ENCODE results near the gene CEP20. TPM values are rescaled to one million over a fixed set of nuclear protein-coding genes. Genes with fewer than 3 reads are reported as not detected.

CEP20 gene, protein sequence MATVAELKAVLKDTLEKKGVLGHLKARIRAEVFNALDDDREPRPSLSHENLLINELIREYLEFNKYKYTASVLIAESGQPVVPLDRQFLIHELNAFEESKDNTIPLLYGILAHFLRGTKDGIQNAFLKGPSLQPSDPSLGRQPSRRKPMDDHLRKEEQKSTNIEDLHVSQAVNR
- total RNA-seq, result 37.0 and 84.1 TPM in 2 replicates

GRCh38 chr16:15888072-15888976 is at the start of gene CEP20:
Gene CEP20 (minus strand): TSS chr16:15888603. CDS start chr16:15888585, 18 bp downstream.

GRCh38 chr16:15856901-15857698 is 31.3 kb downstream of the CEP20 start, which contains the start of gene MYH11:
Gene MYH11 (minus strand): TSS chr16:15857028. CDS start chr16:15838252, 18,776 bp downstream.

Other genes starting within 250 kb of the CEP20 start
- gene MARF1, start 245.4 kb downstream of the CEP20 start, total RNA-seq, result 19.5 and 30.5 TPM in 2 replicates
- 44.4 and 75.2 TPM in 2 replicates for gene NDE1, start 238.4 kb downstream of the CEP20 start, total RNA-seq
- gene MYH11, start 31.6 kb downstream of the CEP20 start, total RNA-seq, result 0.07 TPM in 1 of 2 replicates, not detected in the other
- gene ABCC1, start 61.0 kb upstream of the CEP20 start, total RNA-seq, result 85.4 and 117 TPM in 2 replicates